Tibial nerve (tissue), 4 donors: Measurements from ENCODE around the gene FTH1.

ENCODE experiments used
- EP300 ChIP-seq, 2 donors: sonication (generic); formaldehyde crosslinking; IDR thresholded peaks; one replicate each; pipeline ENCODE4 v1.6.1; 2017; ENCODE audit warnings: antibody characterized with exemption in 2 of 2, mild to moderate bottlenecking in 1 of 2
- POLR2A ChIP-seq, 2 donors: fragments of 450-650 bp; IDR thresholded peaks; one replicate each; pipeline ENCODE4 v1.6.1; 2017; ENCODE audit warnings: antibody characterized with exemption in 2 of 2, mild to moderate bottlenecking in 2 of 2, moderate library complexity in 2 of 2
- TF ChIP-seq, protein P1 (sequence below), 5 experiments: fragments of 200-600 bp in 3 of 5; fragments of 450-650 bp in 2 of 5; sonication (generic) in 3 of 5; IDR thresholded peaks; one replicate each; pipeline ENCODE4 v1.5.1; 2016 to 2019; ENCODE audit warnings: antibody characterized with exemption in 5 of 5, mild to moderate bottlenecking in 3 of 5, moderate library complexity in 2 of 5

GRCh38 chr11:61969838-61970662 is 2.6 kb upstream of the FTH1 start:
- TF ChIP-seq, protein P1, sequence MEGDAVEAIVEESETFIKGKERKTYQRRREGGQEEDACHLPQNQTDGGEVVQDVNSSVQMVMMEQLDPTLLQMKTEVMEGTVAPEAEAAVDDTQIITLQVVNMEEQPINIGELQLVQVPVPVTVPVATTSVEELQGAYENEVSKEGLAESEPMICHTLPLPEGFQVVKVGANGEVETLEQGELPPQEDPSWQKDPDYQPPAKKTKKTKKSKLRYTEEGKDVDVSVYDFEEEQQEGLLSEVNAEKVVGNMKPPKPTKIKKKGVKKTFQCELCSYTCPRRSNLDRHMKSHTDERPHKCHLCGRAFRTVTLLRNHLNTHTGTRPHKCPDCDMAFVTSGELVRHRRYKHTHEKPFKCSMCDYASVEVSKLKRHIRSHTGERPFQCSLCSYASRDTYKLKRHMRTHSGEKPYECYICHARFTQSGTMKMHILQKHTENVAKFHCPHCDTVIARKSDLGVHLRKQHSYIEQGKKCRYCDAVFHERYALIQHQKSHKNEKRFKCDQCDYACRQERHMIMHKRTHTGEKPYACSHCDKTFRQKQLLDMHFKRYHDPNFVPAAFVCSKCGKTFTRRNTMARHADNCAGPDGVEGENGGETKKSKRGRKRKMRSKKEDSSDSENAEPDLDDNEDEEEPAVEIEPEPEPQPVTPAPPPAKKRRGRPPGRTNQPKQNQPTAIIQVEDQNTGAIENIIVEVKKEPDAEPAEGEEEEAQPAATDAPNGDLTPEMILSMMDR (IDR thresholded peaks at IDR 0.05) = peak in 2 of 5 experiments; percentile 11 to 12
- TF ChIP-seq POLR2A (IDR thresholded peaks at IDR 0.05) (no peak), EP300 (IDR thresholded peaks at IDR 0.05) (peak; percentile 40 to 73)
